WTC11 (cell line): Measurements from ENCODE around the gene CCDC154. TPM values are rescaled to one million over a fixed set of nuclear protein-coding genes. Genes with fewer than 3 reads are reported as not detected.

Experiments
- ATAC-seq: fragments of 200-7000 bp; cut with Tn5 transposase; 2 replicates; pipeline ENCODE4 v1.10.0; 2021; ENCODE audit warnings: mild to moderate bottlenecking, moderate library complexity
- CTCF ChIA-PET: fragments of 300-600 bp; sonication (Branson Sonifier 250); formaldehyde crosslinking; loops from one replicate; lab custom pipeline; 2021; ENCODE audit warnings: antibody characterized with exemption; lab: Charles Lee
- POLR2A ChIA-PET: fragments of 350-600 bp; sonication (Branson Sonifier 250); formaldehyde crosslinking; loops from one replicate; lab custom pipeline; 2021; ENCODE audit warnings: antibody characterized with exemption; lab: Charles Lee
- DNase-seq: peaks from one replicate; pipeline ENCODE4 v3.0.0; 2021; ENCODE audit warnings: low spot score
- H3K27ac Mint-ChIP-seq: 2 replicates; pipeline ENCODE4 v1.8.0; 2021; ENCODE audit warnings: mixed read lengths
- H3K27me3 Mint-ChIP-seq: 2 replicates; pipeline ENCODE4 v1.8.0; 2021; ENCODE audit warnings: low read depth, mild to moderate bottlenecking, moderate library complexity, mixed read lengths
- H3K36me3 Mint-ChIP-seq: 2 replicates; pipeline ENCODE4 v1.8.0; 2021; ENCODE audit warnings: mixed read lengths
- H3K4me1 Mint-ChIP-seq: 2 replicates; pipeline ENCODE4 v1.8.0; 2022; ENCODE audit warnings: mixed read lengths
- H3K4me3 Mint-ChIP-seq: 2 replicates; pipeline ENCODE4 v1.8.0; 2021; ENCODE audit warnings: mild to moderate bottlenecking, moderate library complexity, mixed read lengths
- H3K9me3 Mint-ChIP-seq: 2 replicates; pipeline ENCODE4 v1.8.0; 2021; ENCODE audit warnings: mixed read lengths
- FOXP1 ChIP-seq: sonication (generic); formaldehyde crosslinking; IDR thresholded peaks from 2 replicates; pipeline ENCODE4 v1.8.0; 2022; ENCODE audit warnings: missing genetic modification reagents, mild to moderate bottlenecking, moderate library complexity, borderline replicate concordance
- NFYB ChIP-seq: sonication (generic); formaldehyde crosslinking; conservative IDR thresholded peaks from 2 replicates; pipeline ENCODE4 v1.8.0; 2022; ENCODE audit warnings: low read depth, missing genetic modification reagents
- SP1 ChIP-seq: sonication (generic); formaldehyde crosslinking; conservative IDR thresholded peaks from 2 replicates; pipeline ENCODE4 v1.8.1; 2022; ENCODE audit warnings: missing genetic modification reagents
- TEAD4 ChIP-seq: sonication (generic); formaldehyde crosslinking; IDR thresholded peaks from 2 replicates; pipeline ENCODE4 v1.8.0; 2022; ENCODE audit warnings: mild to moderate bottlenecking, missing genetic modification reagents
- USF2 ChIP-seq: sonication (generic); formaldehyde crosslinking; IDR thresholded peaks from 2 replicates; pipeline ENCODE4 v1.8.1; 2023; ENCODE audit warnings: mild to moderate bottlenecking, missing genetic modification reagents, moderate library complexity
- ZNF121 ChIP-seq: sonication (generic); formaldehyde crosslinking; IDR thresholded peaks from 2 replicates; pipeline ENCODE4 v1.8.0; 2023; ENCODE audit warnings: missing genetic modification reagents
- ZNF512 ChIP-seq: sonication (generic); formaldehyde crosslinking; IDR thresholded peaks from 2 replicates; pipeline ENCODE4 v1.8.1; 2022; ENCODE audit warnings: missing genetic modification reagents, borderline replicate concordance
- total RNA-seq: library from RNA; stranded (reverse); gene quantifications from 3 replicates; pipeline ENCODE4 v1.2.3, GENCODE V29; 2021
- TF ChIP-seq, protein P1 (sequence below): sonication (generic); formaldehyde crosslinking; IDR thresholded peaks from 2 replicates; pipeline ENCODE4 v1.8.1; 2023; ENCODE audit warnings: mild to moderate bottlenecking, missing genetic modification reagents, moderate library complexity
- TF ChIP-seq, protein P2 (sequence below): fragments of 250-450 bp; sonication (Bioruptor Pico); IDR thresholded peaks from 2 replicates; pipeline ENCODE4 v1.9.0; 2021; ENCODE audit warnings: moderate library complexity, mild to moderate bottlenecking, inconsistent platforms, borderline replicate concordance
- TF ChIP-seq, protein P3 (sequence below): sonication (generic); formaldehyde crosslinking; IDR thresholded peaks from 2 replicates; pipeline ENCODE4 v1.8.0; 2022; ENCODE audit warnings: mild to moderate bottlenecking, missing genetic modification reagents

The CCDC154 gene
- total RNA-seq, 1 experiment from 2014 or later = 0.46 TPM

DNA sequence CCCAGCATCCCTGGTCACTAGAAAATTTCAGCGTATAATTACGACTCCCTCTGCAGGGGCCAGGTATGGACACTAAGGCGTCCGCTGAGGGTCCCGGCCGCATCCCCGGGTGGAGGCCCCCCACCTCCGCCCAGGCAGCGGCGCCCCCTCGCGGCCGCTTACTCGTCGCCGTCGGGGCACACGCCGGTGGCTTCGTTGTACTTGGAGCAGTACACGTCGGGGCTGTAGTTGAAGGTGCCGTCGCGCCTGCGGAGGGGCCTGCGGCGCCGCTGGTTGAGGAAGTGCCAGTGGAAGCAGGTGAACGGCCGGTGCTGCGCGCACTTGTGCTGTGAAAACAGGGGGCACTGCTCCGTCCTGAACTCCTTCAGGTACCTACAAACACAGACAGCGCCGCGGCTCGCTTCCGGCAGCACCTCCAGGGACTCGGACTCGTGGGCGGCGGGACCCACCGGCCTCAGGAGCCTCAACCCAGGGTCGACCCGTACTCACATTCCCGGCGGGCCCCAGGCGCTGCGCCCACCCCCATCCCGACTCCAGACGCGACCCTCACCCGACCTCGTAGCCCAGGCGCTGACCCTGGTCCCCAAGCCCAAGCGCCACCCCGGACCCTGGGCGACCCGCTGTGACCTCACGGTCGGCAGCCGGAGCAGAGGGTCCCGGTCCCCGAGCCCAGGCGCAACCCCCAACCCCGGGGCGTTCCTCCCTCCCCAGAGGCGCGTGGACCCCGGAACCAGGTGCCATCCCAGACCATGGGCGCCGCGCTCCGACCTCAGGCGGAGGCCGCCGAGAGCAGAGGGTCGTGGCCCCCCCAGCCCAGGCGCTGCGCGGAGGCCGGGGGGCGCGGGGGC is 30.4 kb downstream of the CCDC154 start (continued):
- no peak for TF ChIP-seq ZNF512 (CRISPR knock-in tag)
- TF ChIP-seq, all 79 proteins: peak for 11

DNA sequence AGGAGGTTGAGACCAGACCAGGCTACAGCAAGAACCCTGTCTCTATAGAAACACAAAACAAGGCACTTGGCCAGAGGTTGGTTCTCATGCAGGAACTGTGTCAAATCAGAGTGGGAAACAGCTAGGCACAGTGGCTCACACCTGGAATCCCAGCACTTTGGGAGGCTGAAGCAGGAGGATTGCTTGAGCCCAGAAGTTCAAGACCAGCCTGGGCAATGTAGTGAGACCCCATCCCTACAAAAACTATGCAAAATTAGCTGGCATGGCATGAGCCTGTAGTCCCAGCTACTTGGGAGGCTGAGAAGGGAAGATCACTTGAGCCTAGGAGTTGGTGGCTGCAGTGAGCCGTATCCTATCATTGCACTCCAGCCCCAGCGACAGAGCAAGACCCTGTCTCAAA is 31.5 kb downstream of the CCDC154 start:
- no peak for DNase-seq
- Mint-ChIP-seq H3K36me3 (no peaks in the 10 kb centered on the region), H3K27ac (no peak overlapping the region), H3K27me3 (no peaks in the 10 kb centered on the region; the same call in 1 of the 2 replicates), H3K9me3 (no peaks in the 10 kb centered on the region), H3K4me1 (0 out of 2 replicates have a peak, but pooled peaks cover 4% of the 10 kb centered on the region), H3K4me3 (no peak overlapping the region)
- ChIA-PET POLR2A (interaction anchor here (0.7 kb wide), 1 partner anchor 82 kb away, joined by 11 read pairs; no protein-coding TSS in a partner anchor), CTCF (interaction anchor here (0.7 kb wide), 1 partner anchor 102 kb away, joined by 4 read pairs; no protein-coding TSS in a partner anchor)
- no peak for ATAC-seq
- TF ChIP-seq, protein P1, sequence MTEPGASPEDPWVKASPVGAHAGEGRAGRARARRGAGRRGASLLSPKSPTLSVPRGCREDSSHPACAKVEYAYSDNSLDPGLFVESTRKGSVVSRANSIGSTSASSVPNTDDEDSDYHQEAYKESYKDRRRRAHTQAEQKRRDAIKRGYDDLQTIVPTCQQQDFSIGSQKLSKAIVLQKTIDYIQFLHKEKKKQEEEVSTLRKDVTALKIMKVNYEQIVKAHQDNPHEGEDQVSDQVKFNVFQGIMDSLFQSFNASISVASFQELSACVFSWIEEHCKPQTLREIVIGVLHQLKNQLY (CRISPR knock-in tag) = no peak
- TF ChIP-seq ZNF121 (CRISPR knock-in tag) = peak; percentile 76

- ATAC-seq (peak; percentile 84), DNase-seq (peak; percentile 93)
- H3K9me3 Mint-ChIP-seq = no peaks in the 10 kb centered on the region
- no peaks in the 10 kb centered on the region for H3K27me3 Mint-ChIP-seq
- TF ChIP-seq, protein P2, sequence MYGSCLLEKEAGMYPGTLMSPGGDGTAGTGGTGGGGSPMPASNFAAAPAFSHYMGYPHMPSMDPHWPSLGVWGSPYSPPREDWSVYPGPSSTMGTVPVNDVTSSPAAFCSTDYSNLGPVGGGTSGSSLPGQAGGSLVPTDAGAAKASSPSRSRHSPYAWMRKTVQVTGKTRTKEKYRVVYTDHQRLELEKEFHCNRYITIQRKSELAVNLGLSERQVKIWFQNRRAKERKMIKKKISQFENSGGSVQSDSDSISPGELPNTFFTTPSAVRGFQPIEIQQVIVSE (CRISPR knock-in tag) = no peak
- TF ChIP-seq TEAD4 (CRISPR knock-in tag) = no peak
- no peak for TF ChIP-seq ZNF512 (CRISPR knock-in tag)
- peak; percentile 98 for TF ChIP-seq USF2 (CRISPR knock-in tag)
- TF ChIP-seq SP1 (CRISPR knock-in tag) = peak; percentile 98
- TF ChIP-seq FOXP1 (CRISPR knock-in tag) = 0 out of 2 replicates have a peak, but pooled peaks have one; percentile 34
- TF ChIP-seq NFYB (CRISPR knock-in tag) = peak; percentile 84
- TF ChIP-seq, protein P3, sequence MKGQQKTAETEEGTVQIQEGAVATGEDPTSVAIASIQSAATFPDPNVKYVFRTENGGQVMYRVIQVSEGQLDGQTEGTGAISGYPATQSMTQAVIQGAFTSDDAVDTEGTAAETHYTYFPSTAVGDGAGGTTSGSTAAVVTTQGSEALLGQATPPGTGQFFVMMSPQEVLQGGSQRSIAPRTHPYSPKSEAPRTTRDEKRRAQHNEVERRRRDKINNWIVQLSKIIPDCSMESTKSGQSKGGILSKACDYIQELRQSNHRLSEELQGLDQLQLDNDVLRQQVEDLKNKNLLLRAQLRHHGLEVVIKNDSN (CRISPR knock-in tag) = peak; percentile 97
- no peaks in the 10 kb centered on the region for H3K4me1 Mint-ChIP-seq
- CTCF ChIA-PET = interaction anchor here (1.2 to 1.4 kb wide), 4 partner anchors 12 to 298 kb away, joined by 5 to 6 read pairs (median 6); partner anchors contain the start of genes MAPK8IP3 and UQCC4
- H3K27ac Mint-ChIP-seq = no peak overlapping the region
- H3K4me3 Mint-ChIP-seq = peak overlapping the region; percentile 72
- POLR2A ChIA-PET = interaction anchor here (1.4 kb wide), 1 partner anchor 28 kb away, joined by 12 read pairs; no protein-coding TSS in a partner anchor
- no peaks in the 10 kb centered on the region; the same call in 1 of the 2 replicates for H3K36me3 Mint-ChIP-seq
Measured at GRCh38 chr16:1408171-1408837, 36.1 kb downstream of the CCDC154 start.
